GM18951 (cell line): ENCODE results near the gene BRD8.

Experiments
- POLR2A ChIP-seq: IDR thresholded peaks from 4 replicates; pipeline ENCODE4 v1.6.1; 2011; ENCODE audit warnings: mild to moderate bottlenecking; ENCODE audit not compliant: insufficient read length, insufficient read depth; ENCODE audit errors: extremely low read depth
- in situ Hi-C: fragments of 300-500 bp; cut with MboI; formaldehyde crosslinking; loops from one replicate; pipeline ENCODE4 v1.12.0; 2022; ENCODE audit warnings: low sequenced_read_pairs, mixed read lengths, inconsistent platforms; ENCODE audit not compliant: unreplicated experiment

BRD8 gene

DNA sequence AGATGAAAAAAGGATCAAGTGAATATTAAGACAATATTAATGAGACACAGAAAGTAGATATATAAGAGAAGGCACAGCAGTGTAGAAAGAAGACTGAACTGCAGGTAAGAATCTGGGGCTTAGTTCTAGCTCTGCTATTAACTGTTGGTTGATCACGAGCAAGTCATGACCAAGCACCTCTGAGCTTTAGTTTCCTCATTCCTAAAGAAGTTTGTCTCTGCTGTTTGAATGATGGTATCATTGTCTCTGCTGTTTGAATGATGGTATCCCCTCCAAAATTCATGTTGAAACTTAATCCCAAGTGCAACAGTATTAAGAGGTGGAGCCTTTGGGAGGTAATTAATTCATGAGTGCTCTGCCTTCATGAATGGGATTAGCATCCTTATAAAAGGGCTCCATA is 36.7 kb downstream of the BRD8 start:
- no peak for TF ChIP-seq POLR2A
- in situ Hi-C loops, result no loop called here

DNA sequence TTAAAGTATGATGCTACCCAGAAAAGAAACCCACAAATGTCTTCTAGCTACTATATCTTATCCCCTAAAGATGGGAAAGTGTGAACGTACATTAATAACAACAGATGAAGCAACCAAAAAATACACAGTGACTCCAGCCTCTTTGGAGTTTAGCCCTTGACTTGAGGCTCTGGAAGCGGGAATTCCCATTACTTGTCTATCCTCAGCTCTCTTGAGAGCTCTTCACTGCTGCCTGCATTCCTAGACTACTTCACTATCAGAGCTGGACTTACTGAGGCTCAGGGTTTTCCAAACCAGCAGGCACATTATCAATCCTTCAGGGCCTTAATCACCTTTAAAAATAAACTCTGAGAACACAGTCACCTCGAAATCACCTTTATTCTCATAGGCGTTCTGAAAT is 38.2 kb downstream of the BRD8 start:
- no peak for TF ChIP-seq POLR2A
- in situ Hi-C loops, result no loop called here

DNA sequence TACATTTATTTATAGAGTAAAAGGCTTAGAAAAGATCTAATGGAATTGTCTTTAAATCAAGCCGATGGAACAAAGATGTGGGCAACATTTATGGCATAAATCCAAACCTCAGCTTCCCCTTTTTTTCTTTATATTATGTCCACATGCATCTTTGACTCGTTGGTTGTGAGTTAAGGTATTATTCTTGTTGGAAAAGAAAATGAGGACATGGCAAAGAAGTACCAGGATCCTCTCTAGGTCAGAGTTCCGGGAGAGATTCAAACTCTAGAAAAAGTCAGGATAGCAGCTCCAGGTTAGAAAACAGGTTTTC is 38.7 kb downstream of the BRD8 start:
- in situ Hi-C loops, result loop anchor here (10.0 kb wide), 1 partner anchor 55 kb away; the partner anchor contains the start of gene WNT8A
- no peak for TF ChIP-seq POLR2A

DNA sequence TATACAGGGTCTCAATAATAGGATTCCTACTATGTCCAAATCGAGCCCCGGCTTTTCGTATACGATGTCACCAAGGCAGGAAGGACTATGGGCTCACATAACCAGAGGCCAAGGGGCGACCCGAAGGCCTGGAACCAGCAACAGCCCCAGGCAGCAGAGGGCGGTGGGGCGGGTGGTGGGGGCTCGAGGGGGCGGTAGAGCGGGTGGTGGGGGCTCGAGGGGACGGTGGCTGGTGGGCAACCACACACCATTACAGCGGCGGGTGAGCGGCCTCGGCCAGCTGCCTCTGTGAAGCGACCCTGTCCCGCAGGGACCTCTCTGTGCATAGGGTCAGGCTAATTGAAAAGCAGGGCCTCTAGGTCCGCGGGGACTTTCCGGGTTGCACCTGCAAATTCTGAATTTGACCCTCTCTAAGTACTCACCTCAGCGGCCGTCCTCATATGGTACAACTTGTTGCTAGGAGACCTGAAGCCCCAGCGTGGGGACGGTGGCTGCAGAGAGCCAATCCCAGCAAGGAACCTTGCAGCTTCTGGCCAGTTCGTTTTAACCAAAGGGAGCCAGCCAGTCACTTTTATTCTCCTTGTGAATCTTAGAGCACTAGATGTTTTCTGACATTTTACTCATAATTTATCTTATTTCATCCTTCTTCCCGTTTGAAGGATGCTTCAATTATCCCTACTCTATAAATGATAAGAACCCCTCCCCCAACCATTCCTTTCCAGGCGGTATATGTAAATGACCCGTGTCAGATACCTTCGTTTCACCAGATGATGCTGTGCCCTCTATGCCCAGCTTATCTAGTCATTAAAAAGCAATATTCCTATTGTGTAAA is 39.3 kb downstream of the BRD8 start, which contains the start of gene NME5:
NME5 (minus strand) TSS at position 480 of the 832 bp plus-strand sequence. CDS start 648 bp downstream, outside the sequence.
- no peak for TF ChIP-seq POLR2A
- in situ Hi-C loops, result loop anchor here (10.0 kb wide), 1 partner anchor 54 kb away; the partner anchor contains the start of gene WNT8A

DNA sequence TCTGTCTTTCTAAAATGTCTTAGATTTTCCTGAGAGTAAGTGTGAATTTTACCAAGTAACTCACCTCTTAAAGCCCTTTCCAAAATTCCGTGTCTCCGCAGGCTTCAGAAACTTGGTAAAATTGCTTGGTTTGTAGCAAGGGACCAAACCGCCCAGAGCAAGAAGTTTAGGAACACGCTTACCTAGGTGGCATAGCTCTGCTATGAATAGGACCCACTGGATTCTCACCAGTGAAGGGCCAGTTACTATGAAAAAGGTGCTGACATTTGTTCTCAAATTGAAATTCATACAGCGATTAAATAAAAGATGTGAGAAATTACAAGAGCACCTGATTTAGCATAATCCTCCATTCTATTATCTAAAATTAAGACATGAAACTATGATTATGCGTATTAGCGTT is 45.9 kb downstream of the BRD8 start:
- no peak for TF ChIP-seq POLR2A
- in situ Hi-C loops, result loop anchor here (10.0 kb wide), 1 partner anchor 48 kb away; the partner anchor contains the start of gene WNT8A

DNA sequence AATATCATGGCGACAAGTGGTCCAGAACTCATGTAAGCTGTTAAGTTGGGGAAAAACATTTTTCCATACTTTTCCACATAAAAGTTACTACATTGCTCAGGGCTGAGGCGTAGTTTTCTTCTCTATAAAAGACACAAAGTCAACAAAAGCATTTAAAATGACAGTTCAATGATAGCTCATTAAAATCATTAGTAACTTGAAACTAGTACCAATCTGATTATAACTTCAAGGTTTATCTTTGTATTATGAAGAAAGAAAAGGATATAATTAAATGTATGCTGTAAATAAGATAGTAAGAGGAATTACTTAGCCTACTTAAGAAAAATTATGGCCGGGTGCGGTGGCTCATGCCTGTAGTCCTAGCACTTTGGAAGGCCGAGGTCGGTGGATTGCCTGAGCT is 49.1 kb downstream of the BRD8 start:
- no peak for TF ChIP-seq POLR2A
- in situ Hi-C loops, result no loop called here

DNA sequence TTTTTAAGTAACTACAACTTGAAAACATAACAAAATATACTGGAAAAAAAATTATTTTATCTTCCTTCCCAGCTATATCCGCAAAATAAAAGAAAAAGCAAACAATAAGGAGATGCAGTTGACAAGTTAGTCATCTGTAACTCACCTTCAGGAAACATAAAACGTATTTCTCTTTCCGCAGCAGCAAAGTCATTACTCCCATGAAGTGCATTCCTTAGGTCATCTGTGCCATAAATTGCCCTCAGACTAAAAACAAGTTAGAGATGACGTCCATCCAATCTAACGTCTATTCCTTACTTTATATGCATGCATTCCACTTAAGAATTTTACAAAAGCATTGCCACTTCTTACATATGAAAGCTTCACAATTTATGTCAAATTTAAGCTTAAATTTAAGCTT is 50.1 kb downstream of the BRD8 start:
- in situ Hi-C loops, result no loop called here
- TF ChIP-seq POLR2A, result no peak

DNA sequence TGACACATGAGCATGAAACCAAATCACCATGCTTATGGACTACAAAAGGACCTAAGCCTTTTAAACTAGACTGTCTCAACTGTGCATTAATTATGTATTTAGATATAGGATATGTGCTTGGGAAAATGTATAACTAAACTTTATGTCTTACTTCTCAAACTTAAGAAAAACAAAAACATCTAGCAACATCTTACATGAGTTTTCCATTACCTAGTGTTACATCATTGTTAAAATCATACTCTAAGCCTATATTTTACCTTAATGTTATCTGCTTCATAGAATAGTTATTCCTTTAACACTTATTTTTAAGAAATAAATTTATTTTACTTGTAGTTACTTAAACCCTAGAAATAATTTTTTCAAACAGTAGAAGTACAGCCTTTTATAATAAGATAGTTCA is 63.2 kb downstream of the BRD8 start:
- in situ Hi-C loops, result no loop called here
- no peak for TF ChIP-seq POLR2A

DNA sequence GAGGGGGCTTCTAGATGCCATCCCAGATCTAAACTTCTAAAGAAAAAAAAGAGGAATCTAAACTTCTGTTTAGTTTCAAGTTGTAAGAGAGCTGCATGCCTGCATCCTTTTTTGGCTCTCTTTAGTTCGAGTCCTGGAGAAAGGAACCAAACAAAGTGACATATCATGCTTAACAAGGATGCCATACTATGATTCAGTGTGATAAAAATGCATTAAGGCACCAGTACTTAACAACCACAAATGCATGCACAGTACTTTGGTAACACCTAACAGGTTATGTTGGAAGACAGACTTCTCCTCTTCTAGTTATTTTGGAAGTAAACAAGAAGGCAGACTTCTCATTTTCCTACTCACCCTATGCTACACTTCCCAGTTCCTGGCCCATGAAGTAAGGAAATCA is 66.5 kb downstream of the BRD8 start:
- in situ Hi-C loops, result no loop called here
- no peak for TF ChIP-seq POLR2A

DNA sequence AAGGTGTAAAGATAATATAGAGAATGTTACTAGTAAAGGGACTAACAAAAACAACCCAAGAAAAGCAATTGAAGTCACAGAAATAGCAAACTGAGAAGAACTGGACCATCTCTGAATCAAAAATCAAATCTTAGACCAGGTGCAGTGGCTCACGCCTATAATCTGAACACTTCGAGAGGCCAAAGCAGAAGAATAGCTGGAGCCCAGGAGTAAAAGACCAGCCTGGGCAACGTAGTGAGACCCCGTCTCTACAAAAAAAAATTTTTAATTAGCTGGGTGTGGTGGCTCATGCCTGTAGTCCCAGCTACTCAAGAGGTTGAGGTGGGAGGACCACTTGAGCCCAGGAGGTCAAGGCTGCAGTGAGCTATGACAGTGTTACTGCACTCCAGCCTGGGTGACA is 67.2 kb downstream of the BRD8 start:
- TF ChIP-seq POLR2A, result no peak
- in situ Hi-C loops, result no loop called here

DNA sequence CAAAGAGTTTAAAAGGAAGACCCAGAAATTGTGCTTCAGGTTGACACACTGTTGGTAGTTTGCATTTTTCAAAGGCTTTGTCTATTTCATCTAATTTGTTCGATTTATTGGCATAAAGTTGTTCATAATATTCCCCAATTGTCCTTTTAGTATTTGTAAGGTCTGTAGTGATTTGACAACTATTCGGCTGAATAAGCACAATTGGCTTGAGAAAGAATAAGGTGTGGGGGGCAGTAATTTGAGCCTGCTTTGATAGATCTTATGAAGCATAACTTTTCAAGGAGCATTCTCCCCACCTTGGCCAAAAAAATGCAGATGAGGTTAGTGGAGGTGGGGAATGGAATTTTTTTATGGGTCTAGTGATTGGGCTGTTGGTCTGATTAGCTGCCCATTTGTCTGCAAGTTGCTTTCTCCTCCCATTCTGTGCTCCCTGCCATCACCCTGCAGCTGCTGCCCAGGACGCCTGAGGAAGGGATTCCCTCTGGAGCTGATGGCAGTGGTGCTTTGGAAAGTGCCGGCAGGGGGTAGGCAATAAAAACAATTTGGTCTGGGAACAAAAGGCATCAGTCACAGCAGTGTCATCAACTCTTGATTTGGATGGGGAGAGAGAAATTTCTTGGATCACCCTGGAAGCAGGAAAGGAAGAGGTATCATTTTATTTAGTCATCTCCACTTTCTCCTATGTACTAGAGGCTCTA is 68.0 kb downstream of the BRD8 start:
- no peak for TF ChIP-seq POLR2A
- in situ Hi-C loops, result no loop called here

DNA sequence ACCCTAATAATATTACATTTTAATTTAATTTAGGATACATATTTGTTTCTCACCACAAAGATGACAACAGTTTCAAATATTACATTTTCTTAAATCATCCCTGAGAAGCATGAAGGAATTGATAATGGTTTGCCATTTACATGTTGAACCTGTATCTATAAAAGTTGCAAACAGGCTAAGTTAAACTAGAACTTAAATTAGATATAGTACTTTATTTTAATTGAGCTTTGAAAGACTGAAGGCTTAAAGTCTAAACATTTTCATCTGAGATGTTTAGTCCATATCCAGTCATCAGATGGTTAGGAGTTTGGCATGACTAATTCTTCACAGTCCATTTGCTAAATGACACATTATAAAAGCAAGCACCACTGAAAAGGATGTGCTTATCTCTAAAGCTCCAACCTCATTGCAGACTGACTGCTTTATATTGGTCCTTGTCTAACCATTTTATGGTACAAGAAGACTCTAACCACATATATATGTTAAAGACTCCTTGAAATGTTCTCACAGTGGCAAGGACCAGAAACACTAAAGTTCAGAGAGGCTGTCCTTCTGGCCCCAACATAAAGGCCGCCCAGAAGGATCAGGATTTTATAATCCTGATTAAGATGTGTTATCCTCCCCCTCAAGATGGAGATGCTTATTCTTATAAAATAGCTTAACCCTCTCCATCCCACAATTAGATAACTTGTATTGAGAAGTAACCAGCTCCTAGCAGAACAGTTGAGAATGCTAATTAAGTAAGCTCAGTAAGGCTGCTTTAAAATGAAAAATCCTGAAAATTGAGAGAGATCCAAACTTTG is 68.8 kb downstream of the BRD8 start:
- in situ Hi-C loops, result no loop called here

DNA sequence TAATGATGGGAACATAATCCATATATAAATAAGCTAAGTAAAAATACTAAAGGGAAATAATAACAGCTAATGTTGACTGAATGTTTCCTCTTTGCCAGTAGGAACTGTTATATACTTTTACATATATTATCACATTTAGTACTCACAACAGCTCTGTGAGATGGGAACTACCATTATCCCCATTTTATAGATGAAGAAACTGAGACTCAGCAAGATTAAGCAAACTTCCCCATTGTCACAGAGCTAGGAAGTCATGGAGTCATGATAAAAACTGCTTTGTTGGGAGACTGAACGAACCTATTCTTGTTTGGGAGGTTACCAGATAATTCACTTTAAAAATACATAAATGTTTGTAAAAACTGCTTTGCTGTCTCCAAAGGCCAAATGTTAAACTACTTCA is 71.2 kb downstream of the BRD8 start:
- no peak for TF ChIP-seq POLR2A
- in situ Hi-C loops, result no loop called here

More for the DNA sequence above, 68.8 kb downstream of the BRD8 start:
- no peak for TF ChIP-seq POLR2A
